ENCODE data around the gene CDIPT. TPM values are rescaled to one million over a fixed set of nuclear protein-coding genes. Genes with fewer than 3 reads are reported as not detected.
"Not testable (repeated sequence)": the region's sequence is repeated elsewhere in the genome, so short reads cannot be mapped to it uniquely, and the experiment has no call there.

Gene CDIPT
- total RNA-seq, 1 experiment from 2014 or later: 74.1 TPM

DNA sequence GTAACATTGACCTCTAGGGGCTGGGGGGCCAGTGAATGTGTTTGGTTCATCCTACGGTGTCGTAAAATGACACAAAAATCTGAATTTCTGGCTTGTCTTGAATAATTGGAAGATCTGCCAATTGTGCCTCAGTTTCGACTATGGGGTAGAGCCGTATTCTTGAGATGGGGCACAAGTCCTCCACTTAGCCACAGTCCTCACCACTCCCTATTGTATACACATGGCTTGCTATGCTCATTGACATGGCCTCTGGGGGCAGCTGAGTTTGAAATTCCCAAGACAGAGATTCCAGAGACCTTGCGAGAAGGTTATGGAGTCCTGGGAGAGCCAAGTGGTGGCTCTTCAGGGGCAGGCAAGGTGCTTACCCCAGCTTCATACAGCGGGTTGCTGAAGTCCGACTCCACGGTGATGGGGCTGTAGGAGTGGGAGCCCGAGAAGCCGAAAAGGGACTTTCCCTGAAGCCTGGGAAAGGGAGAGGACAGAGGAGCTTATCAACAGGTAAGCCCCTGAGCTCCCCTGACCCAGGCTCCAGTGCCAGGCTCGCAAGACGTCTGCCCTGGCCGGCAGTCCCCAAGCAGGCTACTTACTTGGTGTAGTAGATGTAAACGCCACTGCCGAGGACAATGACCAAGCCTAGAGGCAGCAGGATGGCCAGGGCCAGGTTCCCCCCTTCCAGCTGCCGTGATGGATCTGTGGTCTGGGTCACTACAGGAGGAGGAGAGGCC, 9.0 kb upstream of the CDIPT start:
- in situ Hi-C loops (cut with HindIII; ENCODE audit: low pct_unique_long_range_greater_than_20kb, low sequenced_read_pairs): no loop called here
- no peak for DNase-seq (ENCODE audit: low read depth, low spot score)

- DNase-seq (ENCODE audit: low read depth, low spot score); in situ Hi-C loops (cut with HindIII; ENCODE audit: low pct_unique_long_range_greater_than_20kb, low sequenced_read_pairs): not testable (repeated sequence)
Measured at GRCh38 chr16:29869067-29869466, 6.0 kb upstream of the CDIPT start.

GRCh38 chr16:29868396-29869009, 5.5 kb upstream of the CDIPT start:
- DNase-seq (ENCODE audit: low read depth, low spot score): no peak
- in situ Hi-C loops (cut with HindIII; ENCODE audit: low pct_unique_long_range_greater_than_20kb, low sequenced_read_pairs): no loop called here

DNA sequence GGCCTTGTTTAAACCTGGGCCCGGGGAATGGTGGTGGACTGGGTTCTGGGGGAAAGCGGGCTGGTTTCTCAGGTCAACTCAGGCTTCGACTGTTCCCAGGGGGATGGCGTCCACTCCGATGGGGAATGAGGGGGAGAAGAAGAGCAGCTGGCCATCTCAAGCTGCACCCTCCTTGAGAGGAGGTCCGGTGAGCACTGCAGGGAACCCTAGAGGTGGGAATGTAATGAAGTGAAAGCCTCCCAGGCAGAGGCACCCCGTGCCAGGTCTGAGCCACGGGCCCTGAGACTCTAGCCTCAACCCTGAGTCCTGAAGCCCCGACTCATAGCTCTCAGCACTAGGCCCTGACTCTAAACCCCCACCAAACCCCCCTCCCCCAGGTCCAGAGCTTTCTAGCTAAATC, 1.2 kb upstream of the CDIPT start:
- in situ Hi-C loops (cut with HindIII; ENCODE audit: low pct_unique_long_range_greater_than_20kb, low sequenced_read_pairs): no loop called here
- no peak for DNase-seq (ENCODE audit: low read depth, low spot score)

DNA sequence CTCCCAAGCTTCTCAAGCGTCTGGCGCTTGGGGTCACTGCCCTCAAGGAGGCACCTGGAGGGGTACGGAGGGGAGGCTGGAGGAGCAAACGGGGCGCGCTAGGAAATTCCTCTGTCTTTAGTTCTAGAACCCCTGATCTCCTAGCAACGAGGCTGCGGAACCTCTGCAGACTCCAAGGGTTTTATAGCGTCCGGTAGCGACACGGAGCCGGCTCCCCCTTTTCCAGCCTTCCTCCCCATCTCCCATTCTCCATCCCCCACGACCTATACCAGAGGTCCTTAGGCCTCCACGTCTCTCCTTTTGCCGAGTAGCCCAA, 601 bp upstream of the CDIPT start:
- in situ Hi-C loops (cut with HindIII; ENCODE audit: low pct_unique_long_range_greater_than_20kb, low sequenced_read_pairs): no loop called here
- DNase-seq (ENCODE audit: low read depth, low spot score): no peak

DNA sequence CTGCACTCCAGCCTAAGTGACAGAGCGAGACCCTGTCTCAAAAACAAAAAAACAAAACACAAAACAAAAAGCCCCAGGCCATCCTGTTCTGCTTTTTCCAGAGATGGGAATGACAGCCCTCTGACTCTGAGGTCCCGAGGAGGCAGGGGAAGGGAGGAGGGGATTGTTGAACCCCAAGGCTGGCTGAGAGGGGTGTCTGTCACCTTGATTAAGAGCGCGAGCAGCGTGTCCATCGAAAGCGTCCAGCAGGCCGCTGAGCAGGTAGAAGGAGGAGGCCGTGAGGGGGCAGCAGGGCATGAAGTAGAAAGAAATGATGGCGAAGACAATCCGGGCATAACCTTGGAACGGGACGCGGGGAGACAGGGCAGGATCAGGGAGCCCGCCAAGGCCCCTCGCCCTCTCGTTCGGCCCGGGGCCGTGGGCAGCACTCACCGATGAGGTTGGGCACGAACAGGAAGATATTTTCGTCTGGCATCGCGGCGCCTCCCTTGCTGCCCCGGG, 593 bp downstream of the CDIPT start:
- peak; percentile 22 for DNase-seq (ENCODE audit: low read depth, low spot score)
- in situ Hi-C loops (cut with HindIII; ENCODE audit: low pct_unique_long_range_greater_than_20kb, low sequenced_read_pairs): no loop called here

DNA sequence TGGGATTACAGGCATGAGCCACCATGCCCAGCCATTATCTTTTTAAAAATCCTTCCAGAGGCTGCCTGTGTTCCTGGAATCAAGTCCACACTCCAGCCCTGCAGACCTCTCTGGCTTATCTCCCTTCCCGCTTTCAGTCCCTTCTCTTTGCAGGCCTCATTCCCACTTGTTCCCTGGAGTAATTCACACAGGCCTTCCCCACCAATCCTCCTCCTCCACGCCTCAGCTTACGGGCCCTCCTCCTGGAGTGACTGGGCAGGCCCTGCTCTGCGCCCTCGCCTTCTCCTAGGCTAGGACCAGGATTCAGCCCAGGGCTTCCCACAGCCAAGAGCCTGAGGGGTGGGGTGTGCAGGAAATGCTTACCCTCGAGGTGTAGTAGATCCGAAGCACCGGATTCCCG, 2.8 kb downstream of the CDIPT start:
- in situ Hi-C loops (cut with HindIII; ENCODE audit: low pct_unique_long_range_greater_than_20kb, low sequenced_read_pairs): no loop called here
- DNase-seq (ENCODE audit: low read depth, low spot score): no peak

DNA sequence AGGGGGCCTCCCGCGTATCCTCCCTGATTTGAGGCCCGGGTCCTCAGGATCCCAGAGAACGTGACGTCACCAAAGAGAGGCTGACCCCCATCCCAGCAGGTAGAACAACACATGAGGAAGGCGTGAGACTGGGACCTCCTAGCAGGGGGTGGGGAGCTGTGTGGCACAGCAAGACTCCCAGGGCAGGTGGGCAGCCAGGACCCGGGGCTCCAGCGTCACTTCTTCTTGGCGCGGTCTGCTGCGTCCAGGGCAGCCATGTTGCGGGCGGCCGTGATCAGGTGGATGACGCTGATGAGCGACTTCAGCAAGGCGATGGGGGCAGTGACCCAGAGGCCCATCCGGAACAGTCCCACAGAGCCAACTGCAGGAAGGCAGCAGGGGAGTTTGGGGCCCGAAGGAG, 4.1 kb downstream of the CDIPT start:
- DNase-seq (ENCODE audit: low read depth, low spot score): no peak
- in situ Hi-C loops (cut with HindIII; ENCODE audit: low pct_unique_long_range_greater_than_20kb, low sequenced_read_pairs): no loop called here

DNA sequence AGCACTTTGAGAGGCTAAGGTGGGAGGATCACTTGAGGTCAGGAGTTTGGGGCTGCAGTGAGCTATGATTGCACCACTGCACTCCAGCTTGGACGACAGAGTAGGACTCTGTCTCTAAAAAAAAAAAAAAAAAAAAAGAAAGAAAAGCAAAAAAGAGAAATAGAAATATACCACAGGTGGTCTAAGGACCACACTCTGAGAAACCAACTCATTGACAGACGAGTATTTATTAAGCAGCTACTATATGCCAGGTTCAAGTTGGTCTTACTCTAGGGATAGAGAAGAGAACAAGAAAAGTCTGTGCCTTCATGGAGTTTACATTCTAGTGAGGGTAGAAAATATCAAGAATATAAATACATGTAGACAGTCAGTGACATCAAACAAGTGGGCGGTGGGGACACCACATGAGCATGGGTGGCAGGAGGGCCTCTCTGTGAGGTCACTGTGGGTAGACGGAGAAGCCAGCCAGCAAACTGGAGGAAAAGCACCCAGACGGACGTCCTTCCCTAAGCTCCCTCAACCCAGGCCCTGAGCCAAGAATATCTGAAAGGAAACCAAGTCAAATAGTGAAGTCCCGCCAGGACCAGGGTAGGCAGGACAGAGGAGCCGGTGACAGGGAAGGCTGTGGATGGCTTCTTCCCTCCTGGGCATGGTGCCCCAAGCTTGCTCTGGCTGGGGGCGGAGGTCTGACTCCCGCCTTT, 4.7 kb downstream of the CDIPT start:
- in situ Hi-C loops (cut with HindIII; ENCODE audit: low pct_unique_long_range_greater_than_20kb, low sequenced_read_pairs): no loop called here

GRCh38 chr16:29857133-29857760, 5.8 kb downstream of the CDIPT start:
- in situ Hi-C loops (cut with HindIII; ENCODE audit: low pct_unique_long_range_greater_than_20kb, low sequenced_read_pairs): no loop called here
- no peak for DNase-seq (ENCODE audit: low read depth, low spot score)

More for the DNA sequence above, 4.7 kb downstream of the CDIPT start:
- DNase-seq (ENCODE audit: low read depth, low spot score): no peak

GRCh38 chr16:29854520-29855100, 8.4 kb downstream of the CDIPT start:
- in situ Hi-C loops (cut with HindIII; ENCODE audit: low pct_unique_long_range_greater_than_20kb, low sequenced_read_pairs): no loop called here
- no peak for DNase-seq (ENCODE audit: low read depth, low spot score)

DNA sequence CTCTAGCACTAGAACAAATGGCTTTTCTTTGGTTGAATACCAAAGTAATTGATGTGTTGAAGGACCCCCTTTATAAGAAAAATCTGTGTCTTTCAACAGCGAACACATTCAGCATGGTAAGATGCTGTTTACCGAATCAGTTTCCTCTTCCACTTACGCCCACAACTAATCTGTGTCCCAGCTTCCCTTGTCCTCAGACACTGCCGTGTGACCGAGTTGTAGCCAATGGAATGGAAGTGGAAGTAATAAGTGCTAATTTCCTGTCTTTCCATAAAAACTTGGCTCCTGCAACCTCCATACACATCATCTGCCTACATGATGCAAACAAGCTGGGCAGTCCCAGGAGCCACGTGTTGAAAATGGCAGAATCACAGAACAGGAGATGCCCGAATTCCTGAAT, 10.4 kb downstream of the CDIPT start:
- in situ Hi-C loops (cut with HindIII; ENCODE audit: low pct_unique_long_range_greater_than_20kb, low sequenced_read_pairs): no loop called here
- peak; percentile 71 for DNase-seq (ENCODE audit: low read depth, low spot score)

- in situ Hi-C loops (cut with HindIII; ENCODE audit: low pct_unique_long_range_greater_than_20kb, low sequenced_read_pairs): no loop called here
- no peak for DNase-seq (ENCODE audit: low read depth, low spot score)
Measured at GRCh38 chr16:29850998-29851397, 12.0 kb downstream of the CDIPT start.

DNA sequence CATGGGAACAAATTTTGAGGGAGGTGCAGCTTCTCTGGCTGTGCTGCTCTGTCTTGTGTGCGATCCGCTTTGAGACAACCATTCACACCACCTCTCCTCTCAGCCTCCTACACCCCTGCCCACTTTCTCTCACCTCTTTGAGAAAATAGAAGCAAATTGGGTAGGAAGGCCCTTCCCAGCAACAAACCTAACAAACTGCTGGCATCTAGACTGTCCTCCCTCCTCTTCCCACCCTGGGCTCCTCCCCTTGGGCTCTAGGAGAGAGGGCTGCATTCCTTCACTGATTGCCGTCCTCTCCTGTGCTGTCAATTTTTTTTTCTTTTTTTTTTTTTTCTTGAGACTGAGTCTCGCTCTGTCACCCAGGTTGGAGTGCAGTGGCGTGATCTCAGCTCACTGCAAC, 13.5 kb downstream of the CDIPT start:
- in situ Hi-C loops (cut with HindIII; ENCODE audit: low pct_unique_long_range_greater_than_20kb, low sequenced_read_pairs): no loop called here
- no peak for DNase-seq (ENCODE audit: low read depth, low spot score)

- peak; percentile 72 for DNase-seq (ENCODE audit: low read depth, low spot score)
- in situ Hi-C loops (cut with HindIII; ENCODE audit: low pct_unique_long_range_greater_than_20kb, low sequenced_read_pairs): no loop called here
Measured at GRCh38 chr16:29848420-29849297, 14.4 kb downstream of the CDIPT start.

DNA sequence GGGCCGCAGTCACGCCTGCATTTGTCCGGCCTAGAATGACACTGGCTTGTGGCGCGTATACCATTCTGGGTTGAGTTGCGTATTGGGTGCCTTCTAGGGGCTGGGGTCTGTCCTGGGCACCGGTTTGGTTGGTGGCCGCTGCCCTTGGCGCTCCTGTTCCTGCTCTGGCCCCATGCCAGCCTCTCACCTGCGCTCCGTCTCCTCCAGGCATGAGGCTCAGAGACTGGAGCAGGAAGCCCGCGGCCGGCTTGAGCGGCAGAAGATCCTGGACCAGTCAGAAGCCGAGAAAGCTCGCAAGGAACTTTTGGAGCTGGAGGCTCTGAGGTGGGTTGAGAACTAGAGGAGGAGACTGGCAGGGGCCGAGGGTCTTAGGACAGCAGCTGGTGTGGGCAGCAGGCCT, 17.4 kb downstream of the CDIPT start:
- in situ Hi-C loops (cut with HindIII; ENCODE audit: low pct_unique_long_range_greater_than_20kb, low sequenced_read_pairs): no loop called here
- DNase-seq (ENCODE audit: low read depth, low spot score): no peak

- DNase-seq (ENCODE audit: low read depth, low spot score): no peak
- in situ Hi-C loops (cut with HindIII; ENCODE audit: low pct_unique_long_range_greater_than_20kb, low sequenced_read_pairs): no loop called here
Measured at GRCh38 chr16:29844575-29845331, 18.3 kb downstream of the CDIPT start.
